Transverse colon (tissue), 3 donors: ENCODE results near the gene PDZD7.

Experiments
- CTCF ChIP-seq, 5 experiments: fragments of 200-600 bp in 3 of 5; fragments of 450-650 bp in 2 of 5; sonication (generic) in 3 of 5; IDR thresholded peaks; 1 replicate in 2 of 5; 2 replicates in 3 of 5; pipeline ENCODE4 v1.5.1; 2016 to 2017; ENCODE audit warnings: antibody characterized with exemption in 5 of 5, inconsistent platforms in 3 of 5, mild to moderate bottlenecking in 2 of 5, moderate library complexity in 1 of 5
- EP300 ChIP-seq: sonication (generic); formaldehyde crosslinking; IDR thresholded peaks from one replicate; pipeline ENCODE4 v1.6.1; 2017; ENCODE audit warnings: antibody characterized with exemption, low read depth

GRCh38 chr10:100966887-100967286, 64.0 kb downstream of the PDZD7 start:
- no peak for TF ChIP-seq EP300
- no peak for TF ChIP-seq CTCF (IDR thresholded peaks at IDR 0.05)
